Measurements from ENCODE around the gene LCT.
"Not testable (repeated sequence)": the region's sequence is repeated elsewhere in the genome, so short reads cannot be mapped to it uniquely, and the experiment has no call there.

Gene LCT

GRCh38 chr2:135832891-135833290 is 4.1 kb downstream of the LCT start:
- no peak for DNase-seq (ENCODE audit: low read depth in 2 of 2, low spot score in 1 of 2)

- DNase-seq (ENCODE audit: low read depth in 2 of 2, low spot score in 1 of 2), result no peak
These were observed 5.7 kb downstream of the LCT start for GRCh38 chr2:135831180-135831812.

DNA sequence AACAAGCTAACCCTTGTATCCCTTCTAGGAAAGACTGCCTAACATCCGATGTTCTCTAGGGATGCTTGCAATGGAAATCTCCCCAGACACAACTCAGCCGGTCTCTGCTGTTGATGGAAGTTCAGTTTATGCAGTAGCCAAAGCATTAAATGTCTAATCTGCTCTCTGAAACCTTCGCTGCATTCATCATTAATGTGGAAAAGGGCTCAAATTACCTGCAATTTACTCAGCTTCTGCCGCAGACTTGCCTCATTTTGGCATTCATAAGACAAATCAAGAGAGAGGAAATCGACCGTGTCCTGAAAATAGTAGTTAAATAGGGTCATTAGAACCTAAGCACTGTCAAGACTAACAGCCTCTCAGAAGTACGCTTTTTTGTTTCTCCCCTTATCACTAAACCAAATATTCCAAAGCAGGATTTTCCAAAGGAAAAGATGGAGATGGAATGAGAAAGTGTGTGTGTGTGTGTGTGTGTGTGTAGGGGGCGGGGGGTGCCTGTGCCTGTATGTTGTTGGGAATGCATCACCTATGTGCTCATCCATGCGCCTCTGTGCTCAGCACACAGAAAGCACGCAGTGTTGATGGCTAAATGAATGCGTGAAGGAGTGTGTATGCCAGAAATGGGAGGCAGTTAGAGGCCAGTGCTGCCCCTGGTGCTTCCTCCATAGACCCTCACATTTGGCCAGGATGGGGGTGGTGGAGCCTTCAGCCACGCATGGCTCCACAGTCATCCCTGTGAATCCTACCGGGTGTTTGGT is 7.4 kb downstream of the LCT start:
- no peak for DNase-seq (ENCODE audit: low read depth in 2 of 2, low spot score in 1 of 2)

DNA sequence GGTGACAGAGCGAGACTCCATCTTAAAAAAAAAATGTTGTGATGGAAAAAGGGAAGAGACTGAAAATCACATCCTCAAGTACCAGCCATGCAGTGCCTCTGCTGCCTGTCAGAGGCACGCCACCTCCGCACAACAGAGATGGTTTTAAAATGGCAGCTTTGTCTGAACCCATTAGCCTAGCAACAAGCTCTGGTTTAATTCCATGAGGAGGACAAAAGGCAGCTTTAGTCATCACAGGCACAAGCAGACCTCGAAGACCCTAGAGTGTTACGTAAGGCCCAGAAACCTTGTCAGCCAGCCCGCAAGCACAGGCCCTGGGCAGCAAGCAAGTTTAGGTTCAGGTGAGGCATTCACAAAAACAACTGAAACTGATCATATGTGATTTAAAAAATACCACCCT is 10.4 kb downstream of the LCT start:
- no peak for DNase-seq (ENCODE audit: low read depth in 2 of 2, low spot score in 1 of 2)

DNA sequence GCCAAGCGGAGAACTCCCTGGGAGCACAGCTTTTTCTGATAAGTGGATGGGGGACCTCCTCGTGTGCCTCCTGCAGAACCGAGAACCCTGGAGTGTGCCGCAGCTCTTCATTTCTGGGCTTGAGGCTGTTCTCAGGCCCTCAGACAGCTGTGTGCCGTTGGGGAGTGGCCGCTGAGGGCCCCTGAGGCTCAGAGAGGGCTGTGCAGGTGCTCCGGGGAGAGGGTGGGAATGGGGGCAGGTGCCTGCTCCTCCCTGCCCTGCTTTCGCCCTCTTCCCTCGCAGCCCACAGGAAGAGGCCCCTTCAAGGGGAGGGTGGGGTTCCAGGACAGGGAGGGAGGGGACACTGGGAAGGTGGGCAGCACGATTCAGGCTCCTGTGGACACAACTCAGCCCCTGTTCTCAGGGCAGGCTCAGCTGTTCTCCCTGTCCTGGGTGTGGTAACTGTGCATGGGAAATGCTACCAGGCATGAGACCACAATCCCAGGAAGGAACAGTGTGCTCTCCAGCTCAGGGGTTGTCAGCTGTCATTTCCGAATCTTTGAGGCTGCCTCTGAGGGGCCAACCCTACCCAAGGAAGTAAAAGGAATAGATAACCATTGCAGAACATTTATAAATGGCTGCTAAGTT is 11.3 kb downstream of the LCT start:
- no peak for DNase-seq (ENCODE audit: low read depth in 2 of 2, low spot score in 1 of 2)

GRCh38 chr2:135825131-135825530 is 11.9 kb downstream of the LCT start:
- no peak for DNase-seq (ENCODE audit: low read depth in 2 of 2, low spot score in 1 of 2)

DNA sequence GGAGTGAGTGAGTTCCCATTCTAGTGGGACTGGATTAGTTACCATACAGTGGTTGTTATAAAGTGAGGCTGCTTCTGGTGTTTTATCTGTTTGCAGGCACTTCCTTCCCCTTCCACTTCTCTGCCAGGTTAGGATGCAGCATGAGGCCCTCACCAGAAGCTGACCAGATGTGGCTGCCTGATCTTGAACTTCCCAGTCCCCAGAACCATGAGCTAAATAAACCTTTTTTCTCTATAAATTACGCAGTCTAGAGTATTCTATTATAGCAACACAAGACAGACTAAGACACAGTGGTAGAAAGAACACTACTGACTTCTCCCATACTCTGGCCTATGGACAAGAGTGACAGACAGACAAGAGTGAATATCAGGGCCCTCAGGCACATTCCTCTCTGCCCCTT is 14.1 kb downstream of the LCT start:
- no peak for DNase-seq (ENCODE audit: low read depth in 2 of 2, low spot score in 1 of 2)

GRCh38 chr2:135821190-135821589 is 15.8 kb downstream of the LCT start:
- DNase-seq (ENCODE audit: low read depth in 2 of 2, low spot score in 1 of 2), result no peak

GRCh38 chr2:135820003-135820618 is 16.9 kb downstream of the LCT start:
- DNase-seq (ENCODE audit: low read depth in 2 of 2, low spot score in 1 of 2), result peak; percentile 62 to 79

GRCh38 chr2:135818937-135819610 is 17.9 kb downstream of the LCT start:
- DNase-seq (ENCODE audit: low read depth in 2 of 2, low spot score in 1 of 2), result no peak

GRCh38 chr2:135817951-135818350 is 19.0 kb downstream of the LCT start:
- no peak for DNase-seq (ENCODE audit: low read depth in 2 of 2, low spot score in 1 of 2)

GRCh38 chr2:135817466-135817865 is 19.5 kb downstream of the LCT start:
- no peak for DNase-seq (ENCODE audit: low read depth in 2 of 2, low spot score in 1 of 2)

DNA sequence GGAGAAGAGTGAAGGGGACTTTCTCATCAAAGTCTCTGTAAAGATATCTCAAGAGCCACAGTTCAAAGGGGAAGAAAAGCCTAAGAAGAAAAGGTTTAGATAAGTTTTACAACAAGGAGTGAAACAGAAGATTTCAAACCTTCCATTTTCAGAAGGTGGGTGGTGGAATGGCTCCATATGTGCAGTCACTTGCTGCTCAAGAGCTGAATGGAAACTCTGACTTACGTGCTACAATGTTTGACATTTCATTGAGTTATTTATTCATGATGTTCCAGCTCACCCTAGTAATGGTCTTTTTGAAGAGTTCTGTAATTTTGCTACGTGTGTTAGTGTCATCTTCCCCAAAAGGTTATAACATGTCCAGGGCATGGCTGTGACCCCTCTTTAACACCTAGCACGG is 21.7 kb downstream of the LCT start:
- no peak for DNase-seq (ENCODE audit: low read depth in 2 of 2, low spot score in 1 of 2)

DNA sequence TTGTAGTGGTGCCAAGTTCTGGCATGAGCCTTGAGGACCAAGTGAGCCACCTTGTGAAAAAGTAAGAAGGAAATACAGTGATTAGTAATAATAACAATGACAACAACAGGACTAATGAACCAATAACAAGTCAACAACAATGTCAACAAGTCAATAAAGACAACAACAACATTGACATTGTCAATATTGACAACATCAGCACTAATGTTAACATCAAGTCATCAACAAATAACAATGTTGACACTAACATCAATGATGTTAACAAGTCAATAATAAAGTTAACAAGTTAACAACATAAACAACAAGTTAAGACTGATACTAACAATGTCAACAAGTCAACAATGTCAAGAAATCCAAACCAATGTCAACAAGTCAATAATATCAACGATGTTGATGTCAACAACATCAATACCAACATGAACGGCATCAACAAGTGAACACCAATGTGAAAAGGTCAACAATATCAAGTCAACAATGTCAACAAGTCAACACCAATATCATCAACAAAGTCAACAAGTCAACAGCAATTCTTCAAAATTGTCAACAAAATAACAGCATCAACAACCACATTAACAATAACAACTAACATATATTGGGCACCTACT is 24.0 kb downstream of the LCT start:
- DNase-seq (ENCODE audit: low read depth in 2 of 2, low spot score in 1 of 2), result no peak

DNA sequence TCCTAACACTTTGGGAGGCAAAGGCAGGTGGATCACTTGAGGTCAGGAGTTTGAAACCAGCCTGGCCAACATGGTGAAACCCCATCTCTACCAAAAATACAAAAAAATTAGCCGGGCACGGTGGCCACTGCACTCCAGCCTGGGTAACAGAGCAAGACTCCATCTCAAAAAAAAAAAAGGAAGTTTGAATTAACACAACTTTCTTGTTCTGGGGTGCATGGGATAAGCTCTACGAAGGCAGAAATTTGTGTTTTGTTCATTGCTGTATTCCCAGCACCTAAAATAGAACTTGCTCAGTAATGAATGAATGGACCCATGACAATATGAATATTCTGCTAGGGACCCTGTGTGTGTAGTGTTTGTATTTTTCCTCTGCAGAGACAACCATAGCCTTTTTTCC is 29.1 kb downstream of the LCT start:
- not testable (repeated sequence) for DNase-seq (ENCODE audit: low read depth in 2 of 2, low spot score in 1 of 2)

DNA sequence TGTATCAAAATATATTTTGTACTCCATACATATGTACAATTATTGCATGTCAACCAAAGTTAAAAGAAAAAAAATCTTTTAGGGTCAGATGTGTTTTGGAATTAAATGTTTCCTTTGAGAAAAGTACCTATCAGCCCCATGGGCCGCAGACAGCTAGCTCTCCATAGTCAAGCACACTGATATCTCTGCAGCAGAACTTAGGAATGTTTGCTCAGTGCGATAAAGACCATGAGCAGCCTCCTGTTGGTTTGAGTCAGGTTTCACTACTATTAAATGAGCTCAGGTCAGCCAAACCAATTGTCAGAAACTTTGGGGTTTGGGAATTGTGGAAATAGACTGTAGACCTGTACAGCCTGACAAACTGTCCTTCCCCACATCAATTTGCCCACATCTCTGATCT is 33.7 kb downstream of the LCT start:
- DNase-seq (ENCODE audit: low read depth in 2 of 2, low spot score in 1 of 2), result no peak

- no peak for DNase-seq (ENCODE audit: low read depth in 2 of 2, low spot score in 1 of 2)
These were observed 34.6 kb downstream of the LCT start for GRCh38 chr2:135802350-135802749.

- DNase-seq (ENCODE audit: low read depth in 2 of 2, low spot score in 1 of 2), result no peak
These were observed 36.2 kb downstream of the LCT start for GRCh38 chr2:135800513-135801460.

GRCh38 chr2:135799738-135800137 is 37.2 kb downstream of the LCT start:
- DNase-seq (ENCODE audit: low read depth in 2 of 2, low spot score in 1 of 2), result no peak

GRCh38 chr2:135798762-135799161 is 38.2 kb downstream of the LCT start:
- no peak for DNase-seq (ENCODE audit: low read depth in 2 of 2, low spot score in 1 of 2)
